ENCODE measurements around the gene PIP4K2B. TPM values are rescaled to one million over a fixed set of nuclear protein-coding genes. Genes with fewer than 3 reads are reported as not detected.

Gene PIP4K2B
- total and polyA plus RNA-seq, 2 experiments from 2014 or later = 11.1 to 39.3 TPM

- peak overlapping the region; percentile 96 for H3K4me3 ChIP-seq
- WGBS (ENCODE audit: low lambda C conversion rate, missing lambda C conversion rate) = 23% methylated on average over 8 of the region's 8 CpGs
- H3K4me1 ChIP-seq (ENCODE audit: insufficient read depth) = peaks cover 56% of the 10 kb centered on the region
- no peaks in the 10 kb centered on the region for H3K36me3 ChIP-seq (replicated peaks; ENCODE audit: insufficient read depth, low read depth)
- peak overlapping the region; percentile 97 for H3K27ac ChIP-seq
- no peaks in the 10 kb centered on the region for H3K9me3 ChIP-seq (ENCODE audit: low read depth)
- peaks cover 49% of the 10 kb centered on the region for H4K20me1 ChIP-seq (ENCODE audit: insufficient read depth, poor library complexity, severe bottlenecking)
- DNase-seq (ENCODE audit: low spot score) = peak; percentile 59
- no peak overlapping the region for H2AFZ ChIP-seq
- H3K79me2 ChIP-seq = peaks cover 67% of the 10 kb centered on the region
- TF ChIP-seq EZH2phosphoT487 (IDR thresholded peaks at IDR 0.05; ENCODE audit: low read depth, severe bottlenecking, unreplicated experiment) = no peak
- no peak for TF ChIP-seq CTCF (IDR thresholded peaks at IDR 0.05; ENCODE audit: poor library complexity)
- TF ChIP-seq EZH2 (IDR thresholded peaks at IDR 0.05; ENCODE audit: borderline replicate concordance) = no peak
- no peaks in the 10 kb centered on the region for H3K27me3 ChIP-seq
- H3K4me2 ChIP-seq = peak overlapping the region; percentile 99
- no peaks in the 10 kb centered on the region for H3K9me2 ChIP-seq (replicated peaks; ENCODE audit: insufficient read depth)
Observed at GRCh38 chr17:38746004-38746848, 53.1 kb downstream of the PIP4K2B start.

GRCh38 chr17:38745545-38745944 is 53.8 kb downstream of the PIP4K2B start:
- Histone ChIP-seq H3K27me3 (no peaks in the 10 kb centered on the region), H3K27ac (peak overlapping the region; percentile 97), H4K20me1 (ENCODE audit: insufficient read depth, poor library complexity, severe bottlenecking) (peaks cover 56% of the 10 kb centered on the region), H3K36me3 (replicated peaks; ENCODE audit: insufficient read depth, low read depth) (no peaks in the 10 kb centered on the region), H3K79me2 (peaks cover 73% of the 10 kb centered on the region), H2AFZ (no peak overlapping the region), H3K9me3 (ENCODE audit: low read depth) (no peaks in the 10 kb centered on the region), H3K4me1 (ENCODE audit: insufficient read depth) (peaks cover 51% of the 10 kb centered on the region), H3K9me2 (replicated peaks; ENCODE audit: insufficient read depth) (no peaks in the 10 kb centered on the region), H3K4me3 (no peak overlapping the region), H3K4me2 (peak overlapping the region; percentile 99)
- TF ChIP-seq EZH2phosphoT487 (IDR thresholded peaks at IDR 0.05; ENCODE audit: low read depth, severe bottlenecking, unreplicated experiment) = no peak
- WGBS (ENCODE audit: low lambda C conversion rate, missing lambda C conversion rate) = 38% methylated on average over 4 of the region's 4 CpGs
- peak; percentile 41 for DNase-seq (ENCODE audit: low spot score)

- Histone ChIP-seq H3K4me1 (ENCODE audit: insufficient read depth) (peaks cover 44% of the 10 kb centered on the region), H3K79me2 (peaks cover 92% of the 10 kb centered on the region), H3K27me3 (no peaks in the 10 kb centered on the region), H3K9me2 (replicated peaks; ENCODE audit: insufficient read depth) (no peaks in the 10 kb centered on the region), H3K36me3 (replicated peaks; ENCODE audit: insufficient read depth, low read depth) (no peaks in the 10 kb centered on the region), H3K4me3 (no peak overlapping the region), H2AFZ (no peak overlapping the region), H3K4me2 (peak overlapping the region; percentile 69), H3K9me3 (ENCODE audit: low read depth) (no peaks in the 10 kb centered on the region), H3K27ac (peak overlapping the region; percentile 85), H4K20me1 (ENCODE audit: insufficient read depth, poor library complexity, severe bottlenecking) (peaks cover 63% of the 10 kb centered on the region)
- peak; percentile 22 for DNase-seq (ENCODE audit: low spot score)
- 47% methylated on average over 4 of the region's 4 CpGs for WGBS (ENCODE audit: low lambda C conversion rate, missing lambda C conversion rate)
- no peak for TF ChIP-seq CTCF (IDR thresholded peaks at IDR 0.05; ENCODE audit: poor library complexity)
- no peak for TF ChIP-seq EZH2phosphoT487 (IDR thresholded peaks at IDR 0.05; ENCODE audit: low read depth, severe bottlenecking, unreplicated experiment)
- TF ChIP-seq EZH2 (IDR thresholded peaks at IDR 0.05; ENCODE audit: borderline replicate concordance) = no peak
Observed at GRCh38 chr17:38743556-38744171, 55.7 kb downstream of the PIP4K2B start.
